IPS-15b (cell line): ENCODE data around the gene RIC3.

Source experiments
- H3K27me3 ChIP-seq: one replicate; pipeline ENCODE4 v1.6.1; 2013; ENCODE audit warnings: low read length; ENCODE audit not compliant: control insufficient read depth, insufficient read depth
- H3K36me3 ChIP-seq: one replicate; pipeline ENCODE4 v1.6.1; 2013; ENCODE audit warnings: low read length; ENCODE audit not compliant: control insufficient read depth, insufficient read depth
- H3K4me1 ChIP-seq: one replicate; pipeline ENCODE4 v1.6.1; 2013; ENCODE audit warnings: mild to moderate bottlenecking, low read length; ENCODE audit not compliant: control insufficient read depth, insufficient read depth
- H3K4me3 ChIP-seq: one replicate; pipeline ENCODE4 v1.5.1; 2013; ENCODE audit warnings: low read depth, low read length
- H3K9ac ChIP-seq: one replicate; pipeline ENCODE4 v1.6.1; 2013; ENCODE audit warnings: low read depth, mild to moderate bottlenecking, low read length
- H3K9me3 ChIP-seq: one replicate; pipeline ENCODE4 v1.6.1; 2013; ENCODE audit warnings: mild to moderate bottlenecking, low read length; ENCODE audit not compliant: control insufficient read depth, insufficient read depth

Gene RIC3

DNA sequence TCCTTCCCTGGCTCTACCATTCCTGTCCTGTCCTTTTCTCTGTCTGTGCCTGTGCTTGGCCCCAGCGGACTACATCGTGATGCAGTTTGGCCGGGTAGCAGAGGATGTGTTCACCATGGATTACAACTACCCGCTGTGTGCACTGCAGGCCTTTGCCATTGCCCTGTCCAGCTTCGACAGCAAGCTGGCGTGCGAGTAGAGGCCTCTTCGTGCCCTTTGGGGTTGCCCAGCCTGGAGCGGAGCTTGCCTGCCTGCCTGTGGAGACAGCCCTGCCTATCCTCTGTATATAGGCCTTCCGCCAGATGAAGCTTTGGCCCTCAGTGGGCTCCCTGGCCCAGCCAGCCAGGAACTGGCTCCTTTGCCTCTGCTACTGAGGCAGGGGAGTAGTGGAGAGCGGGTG, 67.4 kb downstream of the RIC3 start:
- H3K27me3 ChIP-seq = no peaks in the 10 kb centered on the region
- no peak overlapping the region for H3K4me3 ChIP-seq
- peaks cover 26% of the 10 kb centered on the region for H3K36me3 ChIP-seq
- no peaks in the 10 kb centered on the region for H3K4me1 ChIP-seq
- no peaks in the 10 kb centered on the region for H3K9me3 ChIP-seq
- no peak overlapping the region for H3K9ac ChIP-seq

DNA sequence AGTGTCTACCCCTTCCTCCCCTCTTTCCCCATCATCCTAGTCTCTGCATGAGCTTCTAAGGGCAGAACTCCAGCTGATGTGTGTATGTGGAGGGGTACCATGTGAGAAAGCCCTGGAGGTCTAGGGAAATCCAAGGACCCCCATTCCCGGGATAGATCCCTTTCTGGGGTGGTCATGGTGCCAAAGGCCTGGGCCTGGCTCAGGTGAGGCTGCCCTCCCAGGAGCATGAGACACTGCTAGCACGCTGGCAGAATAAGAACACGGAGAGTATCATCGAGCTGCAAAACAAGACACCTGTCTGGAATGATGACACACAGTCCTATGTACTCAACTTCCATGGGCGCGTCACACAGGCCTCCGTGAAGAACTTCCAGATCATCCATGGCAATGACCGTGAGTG, 68.2 kb downstream of the RIC3 start:
- H3K9me3 ChIP-seq = no peaks in the 10 kb centered on the region
- H3K36me3 ChIP-seq = peaks cover 26% of the 10 kb centered on the region
- no peaks in the 10 kb centered on the region for H3K4me1 ChIP-seq
- H3K4me3 ChIP-seq = no peak overlapping the region
- H3K27me3 ChIP-seq = no peaks in the 10 kb centered on the region
- H3K9ac ChIP-seq = no peak overlapping the region

DNA sequence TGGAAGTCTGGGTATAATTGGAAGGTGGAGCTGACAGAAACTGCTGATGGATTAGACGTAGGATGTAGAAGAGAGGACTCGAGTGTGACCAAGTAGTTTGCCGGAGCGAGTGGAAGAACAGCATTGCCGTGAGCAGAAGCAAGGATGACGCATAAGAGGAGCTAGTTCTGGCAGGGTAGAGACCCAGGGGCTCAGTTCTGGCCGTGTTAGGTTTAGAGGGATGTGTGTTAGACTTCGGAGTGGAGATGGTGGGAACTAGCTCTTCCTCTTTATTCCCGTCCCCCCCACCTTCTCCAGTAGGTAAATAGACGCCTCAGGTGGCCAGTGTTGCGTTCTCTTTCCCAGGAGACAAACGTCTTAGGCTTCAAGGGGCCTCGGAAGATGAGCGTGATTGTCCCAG, 68.7 kb downstream of the RIC3 start:
- Histone ChIP-seq H3K4me1 (no peaks in the 10 kb centered on the region), H3K27me3 (no peaks in the 10 kb centered on the region), H3K4me3 (no peak overlapping the region), H3K36me3 (peaks cover 26% of the 10 kb centered on the region), H3K9me3 (no peaks in the 10 kb centered on the region), H3K9ac (no peak overlapping the region)

DNA sequence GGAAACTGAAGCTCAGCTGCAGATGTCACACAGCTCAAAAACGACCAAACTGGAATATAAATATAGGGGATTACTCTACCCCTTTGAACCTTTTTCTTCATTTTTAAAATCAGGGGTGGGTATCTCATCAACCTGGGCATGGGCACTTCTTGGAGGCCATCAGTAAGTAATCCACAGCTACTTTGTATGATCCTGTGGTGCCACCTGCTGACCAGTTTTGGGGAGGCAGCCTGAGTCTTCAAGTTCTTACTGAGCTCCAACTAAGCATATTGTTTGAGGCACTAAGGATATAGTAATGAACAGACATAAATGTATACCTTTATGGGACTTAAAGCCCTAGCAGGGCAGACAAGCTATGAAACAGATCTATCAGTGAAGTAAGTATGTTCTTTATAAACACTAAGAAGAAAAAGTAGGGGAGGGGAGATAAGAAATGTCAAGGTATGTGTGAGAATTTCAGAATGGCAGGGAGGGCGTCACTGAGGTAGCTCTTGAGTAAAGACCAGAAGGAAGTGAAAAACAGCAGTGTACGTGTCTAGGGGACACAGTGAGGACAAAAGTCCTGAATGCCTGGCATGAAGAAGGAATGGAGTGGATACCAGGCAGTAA, 69.4 kb downstream of the RIC3 start:
- H3K36me3 ChIP-seq = peaks cover 23% of the 10 kb centered on the region
- H3K9ac ChIP-seq = no peak overlapping the region
- no peaks in the 10 kb centered on the region for H3K27me3 ChIP-seq
- H3K4me1 ChIP-seq = no peaks in the 10 kb centered on the region
- no peaks in the 10 kb centered on the region for H3K9me3 ChIP-seq
- H3K4me3 ChIP-seq = no peak overlapping the region

DNA sequence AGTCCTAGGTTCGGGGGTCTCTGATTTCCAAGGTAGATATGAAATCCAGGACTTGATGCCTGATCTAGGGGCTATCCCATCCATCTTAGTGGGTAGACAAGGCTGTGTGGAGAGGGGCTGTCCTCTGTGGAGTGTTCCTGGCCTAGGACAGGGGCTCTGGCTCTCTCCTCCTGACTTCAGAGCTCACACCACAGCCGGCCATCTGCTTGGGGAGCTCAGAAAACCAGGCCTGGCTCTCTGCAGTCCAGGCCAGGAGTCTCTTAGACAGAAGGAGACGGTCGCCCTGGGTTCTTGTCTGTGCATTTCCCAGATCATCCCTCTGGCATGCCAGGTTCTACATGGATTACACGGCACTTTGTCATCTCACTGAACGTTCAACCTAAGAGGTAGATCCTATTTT, 69.9 kb downstream of the RIC3 start:
- Histone ChIP-seq H3K4me1 (no peaks in the 10 kb centered on the region), H3K27me3 (no peaks in the 10 kb centered on the region), H3K4me3 (no peak overlapping the region), H3K9ac (no peak overlapping the region), H3K36me3 (peaks cover 23% of the 10 kb centered on the region), H3K9me3 (no peaks in the 10 kb centered on the region)

DNA sequence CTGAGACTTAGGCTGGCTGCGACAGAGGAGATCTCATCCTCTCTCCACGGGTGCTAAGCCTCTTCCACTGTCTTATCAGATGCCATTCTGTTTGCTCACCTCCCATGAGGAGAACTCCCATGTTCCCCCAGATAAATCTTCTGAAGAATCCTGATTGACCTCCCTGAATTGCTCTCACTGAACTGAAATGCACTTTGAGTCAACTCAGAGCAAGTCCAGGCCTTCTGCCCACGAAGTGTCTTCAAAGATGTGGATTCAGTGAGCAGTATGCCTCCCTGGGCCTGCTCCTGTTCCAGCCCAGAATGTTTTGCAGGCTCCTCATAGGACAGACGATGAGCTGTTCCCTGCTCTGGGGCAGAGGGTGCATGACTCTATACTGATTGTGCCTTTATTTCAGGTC, 70.5 kb downstream of the RIC3 start:
- Histone ChIP-seq H3K4me3 (no peak overlapping the region), H3K9me3 (no peaks in the 10 kb centered on the region), H3K9ac (no peak overlapping the region), H3K27me3 (no peaks in the 10 kb centered on the region), H3K36me3 (peaks cover 23% of the 10 kb centered on the region), H3K4me1 (no peaks in the 10 kb centered on the region)

DNA sequence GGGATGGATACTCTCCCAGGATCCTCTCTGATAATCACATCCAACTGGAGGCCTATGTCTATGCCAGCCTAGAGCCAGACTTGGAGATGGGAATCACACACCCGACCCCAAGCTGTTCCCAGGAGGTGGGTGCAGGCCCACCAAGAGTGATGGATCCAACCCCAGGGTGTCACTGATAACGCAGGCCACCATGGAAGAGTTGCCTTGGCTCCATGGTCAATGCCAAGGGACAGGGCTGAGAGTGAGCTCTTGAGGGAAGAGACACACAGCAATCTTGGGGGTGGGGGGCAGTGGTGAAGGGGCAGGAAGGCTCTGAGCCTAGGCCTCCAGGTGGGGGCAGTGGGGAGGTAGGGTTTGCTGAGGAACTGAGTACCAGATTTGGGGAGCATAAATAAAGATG, 70.9 kb downstream of the RIC3 start:
- Histone ChIP-seq H3K36me3 (peaks cover 24% of the 10 kb centered on the region), H3K9ac (no peak overlapping the region), H3K27me3 (no peaks in the 10 kb centered on the region), H3K4me1 (no peaks in the 10 kb centered on the region), H3K4me3 (no peak overlapping the region), H3K9me3 (no peaks in the 10 kb centered on the region)

DNA sequence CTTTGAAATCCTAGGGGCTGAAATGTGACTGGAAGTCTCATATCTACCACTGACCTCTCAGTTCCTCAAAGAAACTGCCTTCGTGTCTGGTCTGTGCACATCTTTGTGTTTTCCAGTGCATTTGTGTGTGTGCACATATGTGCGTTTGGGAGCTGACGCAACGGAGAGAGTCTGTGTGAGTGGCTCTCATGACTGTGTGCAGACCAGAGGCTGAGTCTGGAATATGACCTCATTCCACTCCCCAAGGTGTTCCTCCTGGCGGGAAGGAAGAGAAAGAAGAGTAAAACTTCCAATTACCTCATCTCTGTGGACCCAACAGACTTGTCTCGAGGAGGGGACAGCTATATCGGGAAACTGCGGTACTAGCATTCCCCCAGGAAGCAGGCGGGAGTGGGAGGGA, 71.4 kb downstream of the RIC3 start:
- peaks cover 22% of the 10 kb centered on the region for H3K36me3 ChIP-seq

DNA sequence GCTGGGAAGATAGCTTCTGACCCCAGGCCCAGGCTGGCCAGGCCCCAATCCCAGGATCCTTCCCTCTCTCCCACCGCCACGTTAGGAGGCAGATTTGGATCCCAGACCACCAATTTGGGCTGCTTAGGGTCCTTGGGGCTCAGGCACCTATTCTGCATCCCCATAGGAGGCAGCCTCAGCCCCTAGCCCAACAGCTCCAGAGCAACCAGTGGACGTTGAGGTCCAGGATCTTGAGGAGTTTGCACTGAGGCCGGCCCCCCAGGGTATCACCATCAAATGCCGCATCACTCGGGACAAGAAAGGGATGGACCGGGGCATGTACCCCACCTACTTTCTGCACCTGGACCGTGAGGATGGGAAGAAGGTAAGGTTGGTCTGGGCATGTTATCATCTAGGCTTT, 71.8 kb downstream of the RIC3 start:
- no peaks in the 10 kb centered on the region for H3K27me3 ChIP-seq
- no peak overlapping the region for H3K4me3 ChIP-seq
- no peaks in the 10 kb centered on the region for H3K4me1 ChIP-seq
- H3K9me3 ChIP-seq = no peaks in the 10 kb centered on the region
- peaks cover 22% of the 10 kb centered on the region for H3K36me3 ChIP-seq
- H3K9ac ChIP-seq = no peak overlapping the region

More for the DNA sequence above, 71.4 kb downstream of the RIC3 start:
- Histone ChIP-seq H3K27me3 (no peaks in the 10 kb centered on the region), H3K9me3 (no peaks in the 10 kb centered on the region), H3K4me1 (no peaks in the 10 kb centered on the region), H3K9ac (no peak overlapping the region), H3K4me3 (no peak overlapping the region)

DNA sequence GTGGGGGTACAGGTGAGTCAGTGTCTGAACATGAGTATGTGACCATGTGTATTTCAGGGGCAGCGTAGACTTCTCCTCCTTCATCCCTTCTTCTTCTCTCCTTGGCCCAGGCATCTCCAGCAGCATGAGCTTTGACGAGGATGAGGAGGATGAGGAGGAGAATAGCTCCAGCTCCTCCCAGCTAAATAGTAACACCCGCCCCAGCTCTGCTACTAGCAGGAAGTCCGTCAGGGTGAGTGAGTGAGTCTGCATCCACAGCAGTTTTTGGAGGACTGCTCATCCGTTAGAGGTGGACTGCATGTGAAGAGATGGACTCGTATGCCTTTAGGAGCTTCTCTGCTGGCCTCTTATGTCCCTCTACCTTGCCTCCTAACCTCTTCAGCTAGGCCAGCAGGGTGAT, 72.2 kb downstream of the RIC3 start:
- peaks cover 17% of the 10 kb centered on the region for H3K36me3 ChIP-seq

DNA sequence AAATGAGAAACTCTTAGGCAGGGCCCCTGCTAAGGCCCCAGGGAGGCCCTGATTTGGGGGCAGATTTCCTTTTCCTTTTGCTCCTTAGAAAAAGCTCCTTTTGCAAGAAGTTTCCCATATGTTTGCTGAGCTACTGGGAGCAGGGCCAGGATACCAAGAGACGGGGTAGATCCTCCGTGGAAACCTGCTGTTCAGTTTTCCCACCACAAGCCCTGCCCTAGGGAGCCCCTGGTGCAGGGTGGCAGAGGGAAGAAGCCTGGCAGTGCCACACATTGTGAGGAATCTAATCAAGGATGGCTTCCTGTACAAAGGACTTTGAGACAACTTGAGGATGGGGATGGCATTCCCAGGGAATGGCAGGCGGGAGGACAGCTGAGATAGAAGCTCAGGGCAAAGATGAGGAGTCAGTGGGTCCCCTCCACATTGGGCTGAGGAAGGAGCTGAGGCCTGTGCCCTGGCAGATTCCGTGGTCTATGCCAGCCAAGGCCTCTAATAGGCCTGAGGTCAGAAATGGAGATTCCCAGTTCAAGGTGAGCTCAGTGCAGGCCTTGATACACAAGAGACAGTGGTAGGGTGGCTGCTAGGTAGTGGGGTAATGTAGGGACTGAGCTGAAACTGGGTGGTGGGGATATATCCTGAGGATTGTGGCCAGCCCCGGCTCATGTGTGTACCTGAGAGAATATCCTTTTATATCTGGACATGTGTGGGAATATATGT, 72.9 kb downstream of the RIC3 start:
- Histone ChIP-seq H3K4me1 (no peaks in the 10 kb centered on the region), H3K9me3 (no peaks in the 10 kb centered on the region), H3K27me3 (no peaks in the 10 kb centered on the region), H3K9ac (no peak overlapping the region), H3K36me3 (peaks cover 17% of the 10 kb centered on the region), H3K4me3 (no peak overlapping the region)

More for the DNA sequence above, 72.2 kb downstream of the RIC3 start:
- Histone ChIP-seq H3K27me3 (no peaks in the 10 kb centered on the region), H3K9me3 (no peaks in the 10 kb centered on the region), H3K4me1 (no peaks in the 10 kb centered on the region), H3K9ac (no peak overlapping the region), H3K4me3 (no peak overlapping the region)

DNA sequence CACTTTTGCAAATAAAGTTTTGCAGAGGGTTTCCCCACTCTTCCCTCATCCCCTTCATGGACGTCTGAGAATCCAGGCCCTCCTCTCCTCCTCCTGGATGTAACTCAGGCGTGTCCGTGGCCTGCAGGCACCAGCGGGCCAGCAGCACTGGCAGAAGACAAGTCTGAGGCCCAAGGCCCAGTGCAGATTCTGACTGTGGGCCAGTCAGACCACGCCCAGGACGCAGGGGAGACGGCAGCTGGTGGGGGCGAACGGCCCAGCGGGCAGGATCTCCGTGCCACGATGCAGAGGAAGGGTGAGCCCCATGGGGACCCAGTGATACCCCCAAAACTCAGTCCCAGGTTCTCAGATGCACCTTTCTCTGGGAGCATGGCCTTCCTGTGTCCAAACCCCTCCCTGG, 73.5 kb downstream of the RIC3 start:
- Histone ChIP-seq H3K27me3 (no peaks in the 10 kb centered on the region), H3K4me1 (no peaks in the 10 kb centered on the region), H3K9ac (no peak overlapping the region), H3K4me3 (no peak overlapping the region), H3K9me3 (no peaks in the 10 kb centered on the region), H3K36me3 (peaks cover 17% of the 10 kb centered on the region)
